GM23338 (cell line): ENCODE measurements around the gene KLC1. TPM values are rescaled to one million over a fixed set of nuclear protein-coding genes. Genes with fewer than 3 reads are reported as not detected.

Experiments used
- ATAC-seq: fragments of 200-7000 bp; cut with Tn5 transposase; 3 replicates; pipeline ENCODE4 v1.9.1; 2020
- DNase-seq: peaks from one replicate; pipeline ENCODE4 v3.0.0-alpha.2; 2015; ENCODE audit warnings: low spot score
- H2AFZ ChIP-seq: fragments of 200-600 bp; sonication (generic); 2 replicates; pipeline ENCODE4 v1.8.0; 2016; ENCODE audit warnings: antibody characterized with exemption, mild to moderate bottlenecking, moderate library complexity
- H3F3A ChIP-seq: fragments of 200-600 bp; sonication (generic); replicated peaks from 2 replicates; pipeline ENCODE4 v1.8.0; 2017; ENCODE audit warnings: antibody characterized with exemption, mixed run types, low read depth
- H3K27ac ChIP-seq: fragments of 200-600 bp; sonication (generic); 2 replicates; pipeline ENCODE4 v1.6.1; 2016; ENCODE audit warnings: low read depth
- H3K27me3 ChIP-seq: fragments of 200-600 bp; sonication (generic); 2 replicates; pipeline ENCODE4 v1.8.0; 2016; ENCODE audit warnings: mild to moderate bottlenecking, mixed run types, moderate library complexity; ENCODE audit not compliant: insufficient read depth
- H3K36me3 ChIP-seq: fragments of 200-600 bp; sonication (generic); 2 replicates; pipeline ENCODE4 v1.8.0; 2016; ENCODE audit warnings: mild to moderate bottlenecking; ENCODE audit not compliant: insufficient read depth
- H3K4me1 ChIP-seq: fragments of 200-600 bp; sonication (generic); 2 replicates; pipeline ENCODE4 v1.8.0; 2016; ENCODE audit warnings: mild to moderate bottlenecking, moderate library complexity; ENCODE audit not compliant: insufficient read depth
- H3K4me2 ChIP-seq: fragments of 200-600 bp; sonication (generic); 2 replicates; pipeline ENCODE4 v1.7.1; 2017; ENCODE audit warnings: mixed run types
- H3K4me3 ChIP-seq: fragments of 200-600 bp; sonication (generic); 2 replicates; pipeline ENCODE4 v1.6.1; 2016; ENCODE audit warnings: mixed run types
- H3K79me2 ChIP-seq: fragments of 200-600 bp; sonication (generic); replicated peaks from 2 replicates; pipeline ENCODE4 v1.8.0; 2017; ENCODE audit warnings: mild to moderate bottlenecking; ENCODE audit not compliant: insufficient read depth
- H3K9me2 ChIP-seq: fragments of 200-600 bp; sonication (generic); 2 replicates; pipeline ENCODE4 v1.8.0; 2017; ENCODE audit not compliant: insufficient read depth
- H4K20me1 ChIP-seq: fragments of 200-600 bp; sonication (generic); replicated peaks from 2 replicates; pipeline ENCODE4 v1.8.0; 2017; ENCODE audit warnings: mild to moderate bottlenecking; ENCODE audit not compliant: insufficient read depth
- H3K27ac Mint-ChIP-seq: 2 replicates; pipeline ENCODE4 v1.8.0; 2020; ENCODE audit warnings: inconsistent platforms, mild to moderate bottlenecking, moderate library complexity, mixed read lengths
- H3K27me3 Mint-ChIP-seq: 3 replicates; pipeline ENCODE4 v1.8.0; 2022; ENCODE audit warnings: low read depth, mild to moderate bottlenecking, moderate library complexity, mixed read lengths, inconsistent platforms; ENCODE audit not compliant: insufficient read depth, poor library complexity
- H3K36me3 Mint-ChIP-seq: 3 replicates; pipeline ENCODE4 v1.8.0; 2021; ENCODE audit warnings: low read depth, mild to moderate bottlenecking, inconsistent platforms, moderate library complexity, mixed read lengths
- H3K4me1 Mint-ChIP-seq: 3 replicates; pipeline ENCODE4 v1.8.0; 2020; ENCODE audit warnings: mild to moderate bottlenecking, inconsistent platforms, mixed read lengths
- H3K4me3 Mint-ChIP-seq: 3 replicates; pipeline ENCODE4 v1.8.0; 2021; ENCODE audit warnings: moderate library complexity, mild to moderate bottlenecking, inconsistent platforms, mixed read lengths
- H3K9me3 Mint-ChIP-seq: 3 replicates; pipeline ENCODE4 v1.8.0; 2020; ENCODE audit warnings: moderate library complexity, mild to moderate bottlenecking, inconsistent platforms, mixed read lengths
- CREB1 ChIP-seq: fragments of 250-450 bp; sonication (Bioruptor Pico); IDR thresholded peaks from 2 replicates; pipeline ENCODE4 v1.5.0; 2020; ENCODE audit warnings: low read depth, mild to moderate bottlenecking, moderate library complexity
- ETS1 ChIP-seq: IDR thresholded peaks from 2 replicates; pipeline ENCODE4 v1.6.1; 2016; ENCODE audit warnings: antibody characterized with exemption
- JUNB ChIP-seq: IDR thresholded peaks from one replicate; pipeline ENCODE4 v1.6.1; 2016; ENCODE audit warnings: antibody characterized with exemption; ENCODE audit not compliant: unreplicated experiment
- NANOG ChIP-seq: IDR thresholded peaks from 2 replicates; pipeline ENCODE4 v1.6.1; 2016; ENCODE audit warnings: antibody characterized with exemption, borderline replicate concordance
- POLR2AphosphoS5 ChIP-seq: IDR thresholded peaks from 2 replicates; pipeline ENCODE4 v1.6.1; 2016; ENCODE audit warnings: antibody characterized with exemption, low read depth
- REST ChIP-seq: IDR thresholded peaks from one replicate; pipeline ENCODE4 v1.6.1; 2018; ENCODE audit warnings: antibody characterized with exemption; ENCODE audit not compliant: unreplicated experiment
- ZNF114 ChIP-seq: fragments of 250-450 bp; sonication (Bioruptor Pico); IDR thresholded peaks from 2 replicates; pipeline ENCODE4 v1.5.0; 2020; ENCODE audit warnings: mild to moderate bottlenecking, moderate library complexity
- polyA plus RNA-seq: library from polyadenylated mRNA; unstranded; fragments of >200 nt; fragmentation: Nextera tagmentation; extraction: Ambion mirVana; gene quantifications from 2 replicates; pipeline ENCODE4 v1.2.1, GENCODE V29; 2016
- total RNA-seq: library from RNA; depleted of rRNA; stranded (reverse); fragments of >200 nt; shearing (Covaris generic); gene quantifications from 2 replicates; pipeline ENCODE4 v1.2.3, GENCODE V29; 2014
- TF ChIP-seq, protein P1 (sequence below), 2 experiments: fragments of 200-600 bp in 1 of 2; sonication (generic) in 1 of 2; conservative IDR thresholded peaks; 2 replicates each; pipeline versions ENCODE4 v1.5.1 to v1.6.1; 2016 to 2017; ENCODE audit warnings: antibody characterized with exemption in 2 of 2, low read depth in 2 of 2, mild to moderate bottlenecking in 2 of 2, moderate library complexity in 1 of 2
- TF ChIP-seq, protein P2 (sequence below): fragments of 250-450 bp; sonication (Bioruptor Pico); IDR thresholded peaks from 2 replicates; pipeline ENCODE4 v1.5.0; 2020; ENCODE audit warnings: mild to moderate bottlenecking, moderate library complexity

The KLC1 gene
- total and polyA plus RNA-seq, 2 experiments from 2014 or later: 165 to 308 TPM

GRCh38 chr14:103724116-103724515, 95.1 kb downstream of the KLC1 start (continued):
- TF ChIP-seq, protein P1, sequence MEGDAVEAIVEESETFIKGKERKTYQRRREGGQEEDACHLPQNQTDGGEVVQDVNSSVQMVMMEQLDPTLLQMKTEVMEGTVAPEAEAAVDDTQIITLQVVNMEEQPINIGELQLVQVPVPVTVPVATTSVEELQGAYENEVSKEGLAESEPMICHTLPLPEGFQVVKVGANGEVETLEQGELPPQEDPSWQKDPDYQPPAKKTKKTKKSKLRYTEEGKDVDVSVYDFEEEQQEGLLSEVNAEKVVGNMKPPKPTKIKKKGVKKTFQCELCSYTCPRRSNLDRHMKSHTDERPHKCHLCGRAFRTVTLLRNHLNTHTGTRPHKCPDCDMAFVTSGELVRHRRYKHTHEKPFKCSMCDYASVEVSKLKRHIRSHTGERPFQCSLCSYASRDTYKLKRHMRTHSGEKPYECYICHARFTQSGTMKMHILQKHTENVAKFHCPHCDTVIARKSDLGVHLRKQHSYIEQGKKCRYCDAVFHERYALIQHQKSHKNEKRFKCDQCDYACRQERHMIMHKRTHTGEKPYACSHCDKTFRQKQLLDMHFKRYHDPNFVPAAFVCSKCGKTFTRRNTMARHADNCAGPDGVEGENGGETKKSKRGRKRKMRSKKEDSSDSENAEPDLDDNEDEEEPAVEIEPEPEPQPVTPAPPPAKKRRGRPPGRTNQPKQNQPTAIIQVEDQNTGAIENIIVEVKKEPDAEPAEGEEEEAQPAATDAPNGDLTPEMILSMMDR (conservative IDR thresholded peaks at IDR 0.05; ENCODE audit: low read depth in 2 of 2): no peak
- TF ChIP-seq ETS1 (no peak), NANOG (no peak), ZNF114 (no peak), JUNB (no peak)

DNA sequence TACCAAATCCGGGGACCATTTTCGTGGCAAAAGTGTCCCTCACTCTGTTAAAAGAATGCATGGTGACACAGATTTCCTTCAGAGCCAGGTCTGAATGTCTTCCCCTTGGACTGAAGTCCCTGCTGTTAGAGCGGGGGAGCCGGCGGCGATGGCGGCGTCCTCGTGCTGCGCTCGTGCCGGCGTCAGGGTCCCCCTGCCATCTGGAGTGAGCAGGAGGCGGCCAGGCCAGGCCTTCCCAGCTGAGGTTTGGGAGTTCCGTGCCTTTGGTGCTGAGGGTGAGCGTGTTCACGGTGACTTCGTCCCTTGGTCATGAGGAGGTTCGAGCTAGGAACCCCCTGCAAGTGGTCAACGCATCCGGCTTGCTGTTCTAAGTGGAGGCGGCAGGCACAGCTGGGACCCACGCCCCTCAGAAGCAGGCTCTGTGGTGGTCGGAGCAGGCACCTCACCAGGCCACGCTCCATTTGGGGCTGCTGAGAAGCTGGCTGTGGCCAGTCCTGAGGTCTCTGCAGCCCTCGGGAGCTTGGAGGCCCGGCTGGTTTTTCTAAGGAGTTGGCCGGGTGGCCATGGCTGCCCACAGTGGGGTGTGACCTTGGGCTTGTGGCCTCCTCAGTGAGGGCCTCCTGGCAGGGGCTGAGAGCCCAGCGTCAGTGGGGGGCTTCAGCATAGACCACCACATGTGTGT, 96.1 kb downstream of the KLC1 start:
- Histone ChIP-seq H3K4me3 (no peak overlapping the region), H3K27ac (no peak overlapping the region), H3K4me2 (no peak overlapping the region), H3K36me3 (no peaks in the 10 kb centered on the region), H3K4me1 (no peaks in the 10 kb centered on the region), H4K20me1 (peaks cover 7% of the 10 kb centered on the region), H3K9me2 (no peaks in the 10 kb centered on the region), H3F3A (no peaks in the 10 kb centered on the region), H3K79me2 (peaks cover 46% of the 10 kb centered on the region), H2AFZ (no peak overlapping the region), H3K27me3 (no peaks in the 10 kb centered on the region)
- H3K36me3 Mint-ChIP-seq: peaks cover 13% of the 10 kb centered on the region
- no peak overlapping the region for H3K4me3 Mint-ChIP-seq
- DNase-seq (no peak), ATAC-seq (no peak)
- no peaks in the 10 kb centered on the region for H3K9me3 Mint-ChIP-seq
- peaks cover 3% of the 10 kb centered on the region for H3K27me3 Mint-ChIP-seq
- H3K4me1 Mint-ChIP-seq: peaks cover 5% of the 10 kb centered on the region; the same call in 2 of the 3 replicates
- H3K27ac Mint-ChIP-seq: no peak overlapping the region
- TF ChIP-seq, protein P2, sequence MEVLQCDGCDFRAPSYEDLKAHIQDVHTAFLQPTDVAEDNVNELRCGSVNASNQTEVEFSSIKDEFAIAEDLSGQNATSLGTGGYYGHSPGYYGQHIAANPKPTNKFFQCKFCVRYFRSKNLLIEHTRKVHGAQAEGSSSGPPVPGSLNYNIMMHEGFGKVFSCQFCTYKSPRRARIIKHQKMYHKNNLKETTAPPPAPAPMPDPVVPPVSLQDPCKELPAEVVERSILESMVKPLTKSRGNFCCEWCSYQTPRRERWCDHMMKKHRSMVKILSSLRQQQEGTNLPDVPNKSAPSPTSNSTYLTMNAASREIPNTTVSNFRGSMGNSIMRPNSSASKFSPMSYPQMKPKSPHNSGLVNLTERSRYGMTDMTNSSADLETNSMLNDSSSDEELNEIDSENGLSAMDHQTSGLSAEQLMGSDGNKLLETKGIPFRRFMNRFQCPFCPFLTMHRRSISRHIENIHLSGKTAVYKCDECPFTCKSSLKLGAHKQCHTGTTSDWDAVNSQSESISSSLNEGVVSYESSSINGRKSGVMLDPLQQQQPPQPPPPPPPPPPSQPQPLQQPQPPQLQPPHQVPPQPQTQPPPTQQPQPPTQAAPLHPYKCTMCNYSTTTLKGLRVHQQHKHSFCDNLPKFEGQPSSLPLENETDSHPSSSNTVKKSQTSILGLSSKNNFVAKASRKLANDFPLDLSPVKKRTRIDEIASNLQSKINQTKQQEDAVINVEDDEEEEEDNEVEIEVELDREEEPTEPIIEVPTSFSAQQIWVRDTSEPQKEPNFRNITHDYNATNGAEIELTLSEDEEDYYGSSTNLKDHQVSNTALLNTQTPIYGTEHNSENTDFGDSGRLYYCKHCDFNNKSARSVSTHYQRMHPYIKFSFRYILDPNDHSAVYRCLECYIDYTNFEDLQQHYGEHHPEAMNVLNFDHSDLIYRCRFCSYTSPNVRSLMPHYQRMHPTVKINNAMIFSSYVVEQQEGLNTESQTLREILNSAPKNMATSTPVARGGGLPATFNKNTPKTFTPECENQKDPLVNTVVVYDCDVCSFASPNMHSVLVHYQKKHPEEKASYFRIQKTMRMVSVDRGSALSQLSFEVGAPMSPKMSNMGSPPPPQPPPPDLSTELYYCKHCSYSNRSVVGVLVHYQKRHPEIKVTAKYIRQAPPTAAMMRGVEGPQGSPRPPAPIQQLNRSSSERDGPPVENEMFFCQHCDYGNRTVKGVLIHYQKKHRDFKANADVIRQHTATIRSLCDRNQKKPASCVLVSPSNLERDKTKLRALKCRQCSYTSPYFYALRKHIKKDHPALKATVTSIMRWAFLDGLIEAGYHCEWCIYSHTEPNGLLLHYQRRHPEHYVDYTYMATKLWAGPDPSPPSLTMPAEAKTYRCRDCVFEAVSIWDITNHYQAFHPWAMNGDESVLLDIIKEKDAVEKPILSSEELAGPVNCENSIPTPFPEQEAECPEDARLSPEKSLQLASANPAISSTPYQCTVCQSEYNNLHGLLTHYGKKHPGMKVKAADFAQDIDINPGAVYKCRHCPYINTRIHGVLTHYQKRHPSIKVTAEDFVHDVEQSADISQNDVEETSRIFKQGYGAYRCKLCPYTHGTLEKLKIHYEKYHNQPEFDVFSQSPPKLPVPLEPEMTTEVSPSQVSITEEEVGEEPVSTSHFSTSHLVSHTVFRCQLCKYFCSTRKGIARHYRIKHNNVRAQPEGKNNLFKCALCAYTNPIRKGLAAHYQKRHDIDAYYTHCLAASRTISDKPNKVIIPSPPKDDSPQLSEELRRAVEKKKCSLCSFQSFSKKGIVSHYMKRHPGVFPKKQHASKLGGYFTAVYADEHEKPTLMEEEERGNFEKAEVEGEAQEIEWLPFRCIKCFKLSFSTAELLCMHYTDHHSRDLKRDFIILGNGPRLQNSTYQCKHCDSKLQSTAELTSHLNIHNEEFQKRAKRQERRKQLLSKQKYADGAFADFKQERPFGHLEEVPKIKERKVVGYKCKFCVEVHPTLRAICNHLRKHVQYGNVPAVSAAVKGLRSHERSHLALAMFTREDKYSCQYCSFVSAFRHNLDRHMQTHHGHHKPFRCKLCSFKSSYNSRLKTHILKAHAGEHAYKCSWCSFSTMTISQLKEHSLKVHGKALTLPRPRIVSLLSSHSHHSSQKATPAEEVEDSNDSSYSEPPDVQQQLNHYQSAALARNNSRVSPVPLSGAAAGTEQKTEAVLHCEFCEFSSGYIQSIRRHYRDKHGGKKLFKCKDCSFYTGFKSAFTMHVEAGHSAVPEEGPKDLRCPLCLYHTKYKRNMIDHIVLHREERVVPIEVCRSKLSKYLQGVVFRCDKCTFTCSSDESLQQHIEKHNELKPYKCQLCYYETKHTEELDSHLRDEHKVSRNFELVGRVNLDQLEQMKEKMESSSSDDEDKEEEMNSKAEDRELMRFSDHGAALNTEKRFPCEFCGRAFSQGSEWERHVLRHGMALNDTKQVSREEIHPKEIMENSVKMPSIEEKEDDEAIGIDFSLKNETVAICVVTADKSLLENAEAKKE (CRISPR knock-in tag): no peak
- TF ChIP-seq, protein P1 (conservative IDR thresholded peaks at IDR 0.05; ENCODE audit: low read depth in 2 of 2): no peak
- no peak for TF ChIP-seq CREB1 (CRISPR knock-in tag)
- TF ChIP-seq POLR2AphosphoS5: no peak
- no peak for TF ChIP-seq NANOG
- TF ChIP-seq REST: no peak
